ENCODE results near the gene FYTTD1.
"Not testable (repeated sequence)": the region's sequence is repeated elsewhere in the genome, so short reads cannot be mapped to it uniquely, and the experiment has no call there.

FYTTD1 gene

DNA sequence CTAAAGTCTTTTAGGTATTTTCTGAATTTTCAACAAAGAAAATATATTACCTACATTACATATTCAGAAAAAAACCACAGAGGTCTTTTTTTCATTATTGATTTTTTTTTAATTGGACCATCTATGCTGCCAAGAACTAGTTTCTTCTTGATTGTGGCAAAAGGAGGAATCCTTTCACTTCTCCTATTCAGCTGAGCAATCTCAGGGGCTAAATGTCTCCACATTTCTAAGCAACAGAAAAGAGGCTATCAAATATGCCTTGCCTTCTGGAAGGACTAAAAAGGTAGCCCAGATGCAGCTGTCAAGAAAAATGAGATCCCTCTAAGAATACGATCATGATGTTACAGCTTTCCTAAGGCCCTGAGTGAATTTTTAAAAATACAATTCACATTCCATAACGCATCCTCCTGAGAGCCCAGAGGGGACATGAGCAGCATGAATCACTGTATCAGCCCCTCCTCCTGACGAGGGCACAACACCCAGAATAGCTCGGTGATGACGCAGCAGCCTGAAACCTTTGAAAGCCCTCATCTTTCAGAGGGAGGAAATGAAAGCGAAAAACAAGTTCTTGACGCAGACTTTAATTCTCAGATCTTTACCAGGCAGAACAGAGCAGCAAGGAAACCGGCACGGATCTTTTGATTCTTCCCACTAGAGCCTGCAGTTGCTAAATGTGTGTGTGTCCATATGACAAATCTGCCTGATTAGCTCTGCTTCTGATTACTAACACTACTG, 37.5 kb upstream of the FYTTD1 start:
- TF ChIP-seq, protein P1, sequence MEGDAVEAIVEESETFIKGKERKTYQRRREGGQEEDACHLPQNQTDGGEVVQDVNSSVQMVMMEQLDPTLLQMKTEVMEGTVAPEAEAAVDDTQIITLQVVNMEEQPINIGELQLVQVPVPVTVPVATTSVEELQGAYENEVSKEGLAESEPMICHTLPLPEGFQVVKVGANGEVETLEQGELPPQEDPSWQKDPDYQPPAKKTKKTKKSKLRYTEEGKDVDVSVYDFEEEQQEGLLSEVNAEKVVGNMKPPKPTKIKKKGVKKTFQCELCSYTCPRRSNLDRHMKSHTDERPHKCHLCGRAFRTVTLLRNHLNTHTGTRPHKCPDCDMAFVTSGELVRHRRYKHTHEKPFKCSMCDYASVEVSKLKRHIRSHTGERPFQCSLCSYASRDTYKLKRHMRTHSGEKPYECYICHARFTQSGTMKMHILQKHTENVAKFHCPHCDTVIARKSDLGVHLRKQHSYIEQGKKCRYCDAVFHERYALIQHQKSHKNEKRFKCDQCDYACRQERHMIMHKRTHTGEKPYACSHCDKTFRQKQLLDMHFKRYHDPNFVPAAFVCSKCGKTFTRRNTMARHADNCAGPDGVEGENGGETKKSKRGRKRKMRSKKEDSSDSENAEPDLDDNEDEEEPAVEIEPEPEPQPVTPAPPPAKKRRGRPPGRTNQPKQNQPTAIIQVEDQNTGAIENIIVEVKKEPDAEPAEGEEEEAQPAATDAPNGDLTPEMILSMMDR (IDR thresholded peaks at IDR 0.05; ENCODE audit: low read depth, low read length): no peak
- Histone ChIP-seq H3K4me3 (ENCODE audit: low read depth, low read length) (no peak overlapping the region), H3K27ac (peak overlapping the region; percentile 49; the same call in 1 of the 2 replicates), H3K36me3 (no peaks in the 10 kb centered on the region), H3K27me3 (ENCODE audit: insufficient read depth, low read depth, severe bottlenecking) (no peaks in the 10 kb centered on the region), H3K9me3 (ENCODE audit: severe bottlenecking) (no peaks in the 10 kb centered on the region)
- DNase-seq: peak; percentile 23

DNA sequence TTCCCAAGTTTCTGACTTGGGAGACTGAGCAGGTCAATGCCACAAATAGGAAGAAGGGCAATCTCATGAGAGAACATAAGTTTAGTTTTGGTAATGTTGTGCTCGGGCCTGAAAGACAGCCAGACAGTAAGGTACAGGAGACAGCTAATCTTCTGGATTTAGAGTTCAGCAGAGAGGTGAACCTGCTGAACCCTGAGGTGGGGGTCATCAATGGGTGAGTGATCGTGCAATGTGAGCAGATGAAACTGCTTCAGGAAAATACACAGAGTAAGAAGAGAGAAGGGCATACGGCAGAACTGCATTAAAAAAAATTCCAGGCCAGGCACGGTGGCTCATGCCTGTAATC, 36.2 kb upstream of the FYTTD1 start:
- H3K27ac ChIP-seq: peak overlapping the region; percentile 35

DNA sequence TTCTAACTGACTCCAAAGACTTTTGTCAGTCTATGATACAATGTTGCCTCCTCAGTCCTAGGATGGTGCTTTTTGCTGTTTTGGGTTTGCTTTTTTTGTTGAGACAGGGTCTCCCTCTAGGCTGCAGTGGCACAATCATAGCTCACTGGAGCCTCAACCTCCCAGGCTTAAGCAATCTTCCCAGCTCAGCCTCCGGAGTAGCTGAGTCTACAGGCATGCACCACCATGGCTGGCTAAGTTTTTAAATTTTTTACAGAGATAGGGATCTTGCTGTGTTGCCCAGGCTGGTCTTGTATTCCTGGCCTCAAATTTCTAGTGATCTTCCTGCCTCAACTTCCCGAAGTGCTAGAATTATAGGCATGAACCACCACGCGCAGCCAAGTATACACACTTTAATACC, 35.4 kb upstream of the FYTTD1 start:
- TF ChIP-seq, protein P1 (IDR thresholded peaks at IDR 0.05; ENCODE audit: low read depth, low read length): no peak
- Histone ChIP-seq H3K27me3 (ENCODE audit: insufficient read depth, low read depth, severe bottlenecking) (no peaks in the 10 kb centered on the region), H3K27ac (no peak overlapping the region), H3K9me3 (ENCODE audit: severe bottlenecking) (no peaks in the 10 kb centered on the region), H3K36me3 (no peaks in the 10 kb centered on the region), H3K4me3 (ENCODE audit: low read depth, low read length) (no peak overlapping the region)
- DNase-seq: no peak

More for the DNA sequence above, 36.2 kb upstream of the FYTTD1 start:
- DNase-seq: peak; percentile 24
- TF ChIP-seq, protein P1 (IDR thresholded peaks at IDR 0.05; ENCODE audit: low read depth, low read length): no peak
- no peak overlapping the region for H3K4me3 ChIP-seq (ENCODE audit: low read depth, low read length)
- H3K9me3 ChIP-seq (ENCODE audit: severe bottlenecking): no peaks in the 10 kb centered on the region
- no peaks in the 10 kb centered on the region for H3K36me3 ChIP-seq
- no peaks in the 10 kb centered on the region for H3K27me3 ChIP-seq (ENCODE audit: insufficient read depth, low read depth, severe bottlenecking)

DNA sequence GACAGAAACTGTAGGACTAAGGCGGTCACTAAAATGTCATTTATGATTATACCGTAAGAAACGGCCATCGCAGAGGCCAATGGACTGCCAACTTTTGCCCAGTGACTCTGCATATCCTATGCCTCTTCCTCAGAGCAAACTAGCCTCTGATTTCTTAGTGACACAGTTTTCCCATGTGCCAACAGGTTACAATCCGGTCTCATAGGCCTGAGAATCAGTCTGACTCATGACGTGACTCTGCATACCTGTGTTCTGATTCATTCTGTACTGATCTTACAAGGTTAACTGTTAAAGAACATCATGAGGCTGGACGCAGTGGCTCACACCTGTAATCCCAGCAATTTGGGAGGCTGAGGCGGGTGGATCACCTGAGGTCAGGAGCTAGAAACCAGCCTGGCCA, 30.8 kb upstream of the FYTTD1 start:
- TF ChIP-seq, protein P1 (IDR thresholded peaks at IDR 0.05; ENCODE audit: low read depth, low read length): no peak
- Histone ChIP-seq H3K27me3 (ENCODE audit: insufficient read depth, low read depth, severe bottlenecking) (no peaks in the 10 kb centered on the region), H3K9me3 (ENCODE audit: severe bottlenecking) (no peaks in the 10 kb centered on the region), H3K36me3 (no peaks in the 10 kb centered on the region), H3K27ac (no peak overlapping the region), H3K4me3 (ENCODE audit: low read depth, low read length) (no peak overlapping the region)
- DNase-seq: no peak

DNA sequence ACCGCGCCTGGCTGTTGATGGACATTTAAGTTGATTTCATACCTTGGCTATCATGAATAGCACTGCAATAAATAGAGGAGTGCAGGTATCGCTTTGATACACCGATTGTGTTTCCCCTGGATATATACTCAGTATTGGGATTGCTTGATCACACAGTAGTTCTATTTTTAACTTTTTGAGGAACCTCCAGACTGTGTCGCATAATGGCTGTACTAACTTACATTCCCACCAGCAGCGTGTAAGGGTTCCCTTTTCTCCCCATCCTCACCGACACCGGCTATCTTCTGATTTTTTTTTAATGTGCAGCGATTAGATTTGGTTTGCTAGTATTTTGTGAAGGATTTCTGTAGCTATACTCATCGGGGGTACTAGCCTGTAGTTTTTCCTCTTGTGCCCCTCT, 29.0 kb upstream of the FYTTD1 start:
- TF ChIP-seq, protein P1 (IDR thresholded peaks at IDR 0.05; ENCODE audit: low read depth, low read length): no peak
- no peak for DNase-seq

DNA sequence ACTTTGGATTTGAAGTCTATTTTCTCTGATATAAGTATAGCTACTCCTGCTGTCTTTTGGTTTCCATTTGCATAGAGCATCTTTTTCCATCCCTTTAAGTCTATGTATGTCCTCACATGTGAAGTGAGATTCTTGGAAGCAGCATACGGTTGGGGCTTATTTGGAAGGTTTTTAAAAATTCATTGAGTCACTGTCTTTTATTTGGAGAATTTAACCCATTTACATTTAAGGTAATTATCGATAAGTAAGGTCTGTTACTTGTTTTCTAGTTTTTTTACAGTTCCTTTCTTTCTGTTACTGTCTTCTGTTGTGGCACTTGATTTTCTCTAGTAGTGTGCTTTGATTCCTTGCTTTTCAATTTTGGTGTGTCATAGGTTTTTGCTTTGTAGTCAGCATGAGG, 26.9 kb upstream of the FYTTD1 start:
- Histone ChIP-seq H3K27me3 (ENCODE audit: insufficient read depth, low read depth, severe bottlenecking) (no peaks in the 10 kb centered on the region), H3K36me3 (no peaks in the 10 kb centered on the region), H3K27ac (no peak overlapping the region), H3K9me3 (ENCODE audit: severe bottlenecking) (no peaks in the 10 kb centered on the region), H3K4me3 (ENCODE audit: low read depth, low read length) (no peak overlapping the region)
- DNase-seq: no peak
- TF ChIP-seq, protein P1 (IDR thresholded peaks at IDR 0.05; ENCODE audit: low read depth, low read length): no peak

More for the DNA sequence above, 29.0 kb upstream of the FYTTD1 start:
- no peak overlapping the region for H3K4me3 ChIP-seq (ENCODE audit: low read depth, low read length)
- no peaks in the 10 kb centered on the region for H3K9me3 ChIP-seq (ENCODE audit: severe bottlenecking)
- H3K27me3 ChIP-seq (ENCODE audit: insufficient read depth, low read depth, severe bottlenecking): no peaks in the 10 kb centered on the region
- no peak overlapping the region for H3K27ac ChIP-seq
- no peaks in the 10 kb centered on the region for H3K36me3 ChIP-seq

DNA sequence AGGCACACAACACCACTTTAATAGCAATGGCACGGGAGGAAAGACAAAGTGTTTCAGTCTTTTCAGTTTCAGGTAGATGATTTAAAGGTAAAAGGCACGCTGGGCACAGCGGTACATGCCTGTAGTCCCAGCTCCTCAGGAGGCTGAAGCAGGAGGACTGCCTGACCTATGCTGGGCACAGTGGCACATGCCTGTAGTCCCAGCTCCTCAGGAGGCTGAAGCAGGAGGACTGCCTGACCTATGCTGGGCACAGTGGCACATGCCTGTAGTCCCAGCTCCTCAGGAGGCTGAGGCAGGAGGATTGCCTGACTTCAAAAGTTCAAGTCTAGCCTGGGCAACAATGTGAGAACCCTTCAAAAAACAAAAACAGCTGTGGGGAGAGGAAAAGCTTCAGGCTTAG, 21.8 kb upstream of the FYTTD1 start:
- DNase-seq: not testable (repeated sequence)

More for the DNA sequence above, 21.8 kb upstream of the FYTTD1 start:
- H3K4me3 ChIP-seq (ENCODE audit: low read depth, low read length); H3K27ac ChIP-seq; H3K27me3 ChIP-seq (ENCODE audit: insufficient read depth, low read depth, severe bottlenecking); H3K36me3 ChIP-seq; H3K9me3 ChIP-seq (ENCODE audit: severe bottlenecking): not testable (repeated sequence)
